Left kidney (tissue), 8 donors: Measurements from ENCODE around the gene KRT5. TPM values are rescaled to one million over a fixed set of nuclear protein-coding genes. Genes with fewer than 3 reads are reported as not detected.
A peak's percentile ranks its signal among the peaks of the same experiment; 100 is the strongest.

Experiments used
- DNase-seq: peaks from one replicate; pipeline ENCODE4 v3.0.0-alpha.2; 2013
- long read RNA-seq, 8 donors: transcript quantifications; one replicate each; lab custom pipeline, GENCODE V29; 2026
- polyA plus RNA-seq: library from polyadenylated mRNA; unstranded; fragments of 120-200 nt; gene quantifications from one replicate; pipeline ENCODE4 v1.2.1, GENCODE V29; 2013; ENCODE audit not compliant: insufficient read length

Gene KRT5
- polyA plus RNA-seq: 0.22 TPM
- long read RNA-seq, donor 1: 0 reads
- long read RNA-seq, donor 2: 0 reads
- long read RNA-seq, donor 3: 0 reads
- long read RNA-seq, donor 4: 0 reads
- long read RNA-seq, donor 5: 0 reads
- long read RNA-seq, donor 6: 0 reads
- long read RNA-seq, donor 7: 0 reads
- long read RNA-seq, donor 8: 0 reads

GRCh38 chr12:52519826-52520662 lies at the start of gene KRT5:
TSS of gene KRT5 (minus strand) at chr12:52520394. CDS start at chr12:52520296, 98 bp downstream.
- DNase-seq: no peak

GRCh38 chr12:52568111-52568510 lies 47.9 kb upstream of the KRT5 start:
- no peak for DNase-seq

- no peak for DNase-seq
Measured at GRCh38 chr12:52566847-52567291, 46.7 kb upstream of the KRT5 start.

GRCh38 chr12:52564582-52564981 lies 44.4 kb upstream of the KRT5 start:
- DNase-seq: no peak

- no peak for DNase-seq
Measured at GRCh38 chr12:52561880-52562449, 41.8 kb upstream of the KRT5 start.

- no peak for DNase-seq
Measured at GRCh38 chr12:52559979-52560378, 39.8 kb upstream of the KRT5 start.

- no peak for DNase-seq
Measured at GRCh38 chr12:52558781-52559445, 38.7 kb upstream of the KRT5 start.

- DNase-seq: no peak
Measured at GRCh38 chr12:52557476-52557875, 37.3 kb upstream of the KRT5 start.

GRCh38 chr12:52555577-52555976 lies 35.4 kb upstream of the KRT5 start:
- no peak for DNase-seq

GRCh38 chr12:52552681-52553195 lies 32.5 kb upstream of the KRT5 start, which contains the start of gene KRT71:
TSS of gene KRT71 (minus strand) at chr12:52553145. CDS start at chr12:52553077, 68 bp downstream.
- DNase-seq: no peak

- DNase-seq: no peak
Measured at GRCh38 chr12:52552055-52552454, 31.9 kb upstream of the KRT5 start.

GRCh38 chr12:52551216-52551865 lies 31.1 kb upstream of the KRT5 start:
- no peak for DNase-seq

GRCh38 chr12:52546126-52546525 lies 25.9 kb upstream of the KRT5 start:
- DNase-seq: no peak

GRCh38 chr12:52543985-52544883 lies 24.0 kb upstream of the KRT5 start:
- no peak for DNase-seq

- DNase-seq: no peak
Measured at GRCh38 chr12:52542785-52543318, 22.7 kb upstream of the KRT5 start.

GRCh38 chr12:52542157-52542556 lies 22.0 kb upstream of the KRT5 start:
- DNase-seq: no peak

GRCh38 chr12:52541709-52542108 lies 21.5 kb upstream of the KRT5 start:
- DNase-seq: no peak

- no peak for DNase-seq
Measured at GRCh38 chr12:52540531-52540930, 20.3 kb upstream of the KRT5 start.

- no peak for DNase-seq
Measured at GRCh38 chr12:52539821-52540173, 19.6 kb upstream of the KRT5 start.

- peak; percentile 18 for DNase-seq
Measured at GRCh38 chr12:52539083-52539820, 19.1 kb upstream of the KRT5 start.
